Thymus (tissue), 11 donors: ENCODE results near the gene CLSTN2. TPM values are rescaled to one million over a fixed set of nuclear protein-coding genes. Genes with fewer than 3 reads are reported as not detected.

ENCODE experiments used
- DNase-seq, 9 donors: peaks; one replicate each; pipeline ENCODE4 v3.0.0-alpha.2; 2013; ENCODE audit warnings: low spot score in 9 of 9, low read depth in 6 of 9, missing footprints in 1 of 9
- H3K27ac ChIP-seq, 2 donors: one replicate each; pipeline ENCODE4 v1.5.1; 2013; ENCODE audit warnings: control low read depth in 1 of 2, low read depth in 1 of 2, low read length in 1 of 2, mild to moderate bottlenecking in 1 of 2, moderate library complexity in 1 of 2
- H3K27me3 ChIP-seq, 2 donors: one replicate each; pipeline ENCODE4 v1.5.1; 2013; ENCODE audit warnings: low read length in 1 of 2; ENCODE audit not compliant: control insufficient read depth in 2 of 2, insufficient read depth in 1 of 2
- H3K36me3 ChIP-seq, 2 donors: one replicate each; pipeline ENCODE4 v1.5.1; 2013; ENCODE audit warnings: low read length in 1 of 2, mild to moderate bottlenecking in 1 of 2, moderate library complexity in 1 of 2; ENCODE audit not compliant: control insufficient read depth in 2 of 2, insufficient read depth in 2 of 2
- H3K4me1 ChIP-seq, 2 donors: one replicate each; pipeline ENCODE4 v1.5.1; 2013; ENCODE audit warnings: low read length in 2 of 2; ENCODE audit not compliant: control insufficient read depth in 2 of 2, insufficient read depth in 2 of 2
- H3K4me3 ChIP-seq, 2 donors: one replicate each; pipeline ENCODE4 v1.5.1; 2013; ENCODE audit warnings: low read length in 2 of 2, control low read depth in 1 of 2, mild to moderate bottlenecking in 1 of 2
- H3K9me3 ChIP-seq, 2 donors: one replicate each; pipeline ENCODE4 v1.5.1; 2013; ENCODE audit warnings: low read length in 1 of 2, mild to moderate bottlenecking in 1 of 2; ENCODE audit not compliant: control insufficient read depth in 2 of 2, insufficient read depth in 1 of 2
- WGBS: extraction: QIAGEN DNeasy Blood & Tissue Kit; methylation state at CpG from one replicate; pipeline ENCODE4 v1.1.7; 2013; 5-methylcytosine and 5-hydroxymethylcytosine counted together
- polyA plus RNA-seq: library from polyadenylated mRNA; stranded (reverse); fragments of 200-250 nt; gene quantifications from one replicate; pipeline ENCODE4 v1.2.3, GENCODE V29; 2013
- total RNA-seq: library from RNA; stranded (reverse); fragments of 120-200 nt; gene quantifications from one replicate; pipeline ENCODE4 v1.2.4, GENCODE V29; 2013
- donor health status: healthy.

Gene CLSTN2
- total and polyA plus RNA-seq, 2 donors, result 0.25 to 0.61 TPM

DNA sequence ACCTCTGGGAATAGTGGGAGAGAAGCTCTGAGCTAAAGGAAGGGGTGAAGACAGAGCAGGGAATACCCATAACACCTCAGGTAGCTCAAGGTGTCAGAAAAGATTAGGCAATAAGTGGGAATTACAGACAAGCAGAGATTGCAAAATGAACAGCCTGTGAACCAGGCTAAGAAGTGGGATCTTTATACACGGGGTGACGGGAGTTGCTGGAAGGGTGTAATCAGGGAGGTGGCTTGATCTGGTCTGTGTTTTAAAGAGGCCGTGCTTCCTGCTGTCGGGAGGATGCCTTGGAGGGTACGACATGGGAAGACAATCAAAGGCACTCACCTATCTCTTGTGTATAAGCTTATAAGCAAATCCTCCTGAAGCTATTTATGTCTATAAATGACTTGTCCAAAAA, 216.3 kb downstream of the CLSTN2 start:
- 85% methylated on average over 5 of the region's 5 CpGs for WGBS
- Histone ChIP-seq H3K27me3 (no peaks in the 10 kb centered on the region), H3K9me3 (no peaks in the 10 kb centered on the region), H3K36me3 (no peaks in the 10 kb centered on the region), H3K4me3 (no peak overlapping the region), H3K27ac (no peak overlapping the region), H3K4me1 (no peaks in the 10 kb centered on the region)
- DNase-seq, result no peak

DNA sequence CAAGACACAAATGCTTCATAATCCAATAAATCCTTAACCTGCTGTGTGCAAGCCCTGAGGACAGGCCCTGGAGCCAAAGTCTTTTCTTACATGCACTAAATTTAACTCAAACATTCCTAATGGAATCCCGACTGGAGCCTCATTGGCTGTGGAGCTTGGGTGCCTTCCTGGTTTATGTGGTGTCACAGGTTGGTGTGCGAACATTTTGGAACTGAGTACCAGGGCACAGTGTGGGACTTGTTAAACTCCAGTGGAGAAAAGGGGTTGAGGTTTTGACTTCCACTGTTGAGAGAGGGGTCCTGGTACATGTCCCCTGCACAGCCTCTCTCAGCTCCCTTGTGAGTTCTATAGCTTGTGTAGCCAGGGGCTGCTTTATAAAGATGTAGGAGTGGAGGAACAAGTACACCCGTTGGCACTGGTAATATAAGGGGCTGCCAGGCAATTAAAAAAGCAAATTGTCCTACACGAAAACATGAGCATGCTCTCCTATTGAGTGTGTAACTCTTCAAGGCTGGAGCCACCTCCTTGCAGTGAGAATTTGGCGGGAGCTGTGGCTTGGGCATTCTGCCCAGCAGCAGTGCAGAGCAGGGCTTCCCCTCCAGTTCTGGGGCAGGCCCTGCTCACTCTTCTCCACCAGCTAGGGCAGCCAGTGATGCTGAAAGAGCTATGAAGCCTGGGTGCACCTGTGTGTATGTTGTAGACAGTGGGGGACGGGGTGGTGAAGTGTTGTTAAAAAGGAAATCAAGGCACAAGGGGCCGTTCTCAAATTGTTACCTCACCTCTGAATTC, 218.1 kb downstream of the CLSTN2 start:
- H3K4me3 ChIP-seq, result no peak overlapping the region
- no peaks in the 10 kb centered on the region for H3K36me3 ChIP-seq
- no peaks in the 10 kb centered on the region for H3K27me3 ChIP-seq
- no peaks in the 10 kb centered on the region for H3K4me1 ChIP-seq
- WGBS, result 82% methylated on average over 7 of the region's 7 CpGs
- H3K27ac ChIP-seq, result no peak overlapping the region
- DNase-seq, result no peak
- H3K9me3 ChIP-seq, result no peaks in the 10 kb centered on the region

DNA sequence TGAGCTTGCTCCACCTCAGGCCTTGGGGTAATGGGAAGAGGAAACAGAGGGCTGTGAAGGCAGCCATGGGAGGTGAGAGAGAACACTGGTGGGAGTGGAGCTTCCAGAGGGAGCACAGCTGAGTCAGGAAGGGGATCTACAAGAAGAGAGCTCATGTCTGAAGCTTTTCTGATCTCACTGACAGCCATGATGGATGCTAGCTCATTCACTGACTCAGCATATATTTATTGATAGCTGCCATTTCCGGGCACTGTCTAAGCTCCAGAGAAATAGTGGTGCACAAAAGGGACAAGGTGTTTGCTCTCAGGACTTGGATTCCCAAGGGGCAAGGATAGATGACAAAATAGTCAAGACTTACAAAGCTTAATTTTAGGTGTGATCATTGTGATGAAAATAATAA, 218.8 kb downstream of the CLSTN2 start:
- H3K27ac ChIP-seq, result no peak overlapping the region
- H3K27me3 ChIP-seq, result no peaks in the 10 kb centered on the region
- no peak overlapping the region for H3K4me3 ChIP-seq
- H3K4me1 ChIP-seq, result no peaks in the 10 kb centered on the region
- no peaks in the 10 kb centered on the region for H3K9me3 ChIP-seq
- H3K36me3 ChIP-seq, result no peaks in the 10 kb centered on the region
- no peak for DNase-seq
- WGBS, result 85% methylated on average over 1 of the region's 1 CpG

DNA sequence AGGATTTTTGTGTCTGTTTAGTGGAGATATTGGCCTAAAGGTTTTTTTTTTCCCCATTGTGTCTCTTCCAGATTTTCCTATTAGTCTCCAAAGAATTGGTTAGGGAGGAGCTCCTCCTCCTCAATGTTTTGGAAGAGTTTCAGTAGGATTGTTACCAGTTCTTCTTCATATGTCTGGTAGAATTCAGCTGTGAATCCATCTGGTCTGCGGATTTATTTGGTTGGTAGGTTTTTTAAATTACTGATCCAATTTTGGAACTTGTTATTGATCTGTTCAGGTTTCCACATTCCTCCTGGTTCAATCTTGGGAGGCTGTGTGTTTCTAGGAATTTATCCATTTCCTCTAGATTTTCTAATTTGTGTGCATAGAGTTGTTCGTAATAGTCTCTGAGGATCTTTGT, 222.2 kb downstream of the CLSTN2 start:
- 94% methylated on average over 2 of the region's 2 CpGs for WGBS
- Histone ChIP-seq H3K4me1 (no peaks in the 10 kb centered on the region), H3K9me3 (no peaks in the 10 kb centered on the region), H3K27me3 (no peaks in the 10 kb centered on the region), H3K36me3 (no peaks in the 10 kb centered on the region), H3K27ac (no peak overlapping the region), H3K4me3 (no peak overlapping the region)
- no peak for DNase-seq

DNA sequence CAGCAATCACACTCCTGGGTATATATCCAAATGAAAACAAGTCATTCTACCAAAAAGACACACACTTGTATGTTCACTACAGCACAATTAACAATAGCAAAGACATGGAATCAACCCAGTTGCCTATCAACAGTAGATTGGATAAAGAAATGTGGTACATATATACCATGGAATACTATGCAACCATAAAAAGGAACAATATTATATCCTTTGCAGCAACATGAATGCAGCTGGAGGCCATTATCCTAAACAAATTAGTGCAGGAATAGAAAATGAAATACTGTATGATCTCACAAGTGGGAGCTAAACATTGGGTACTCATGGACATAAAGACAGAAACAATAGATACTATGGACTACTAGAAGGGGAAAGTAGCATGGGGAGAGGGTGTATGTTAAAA, 224.7 kb downstream of the CLSTN2 start:
- DNase-seq, result no peak
- H3K4me3 ChIP-seq, result no peak overlapping the region
- H3K9me3 ChIP-seq, result no peaks in the 10 kb centered on the region
- no peaks in the 10 kb centered on the region for H3K36me3 ChIP-seq
- no peak overlapping the region for H3K27ac ChIP-seq
- no peaks in the 10 kb centered on the region for H3K27me3 ChIP-seq
- H3K4me1 ChIP-seq, result no peaks in the 10 kb centered on the region

DNA sequence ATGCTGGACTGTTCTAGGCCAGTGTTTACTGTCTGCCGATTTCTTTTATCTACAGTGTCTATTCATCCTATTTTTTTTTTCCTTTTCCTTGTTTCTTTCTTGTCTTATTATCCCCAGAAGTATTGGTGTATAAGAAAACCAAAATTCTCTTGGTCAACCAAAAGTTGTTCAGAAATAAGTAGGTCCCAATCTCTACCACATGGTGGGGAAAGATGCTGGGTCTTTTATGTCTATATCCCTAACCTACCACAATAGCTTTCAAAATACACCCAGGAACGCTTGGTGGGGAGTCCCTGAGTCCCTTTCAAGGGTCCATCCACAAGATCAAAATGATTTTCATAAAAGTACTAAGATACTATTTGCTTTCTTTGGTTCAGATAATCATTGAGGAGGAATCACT, 225.6 kb downstream of the CLSTN2 start:
- Histone ChIP-seq H3K27ac (no peak overlapping the region), H3K4me1 (no peaks in the 10 kb centered on the region), H3K36me3 (no peaks in the 10 kb centered on the region), H3K4me3 (no peak overlapping the region), H3K9me3 (no peaks in the 10 kb centered on the region), H3K27me3 (no peaks in the 10 kb centered on the region)
- WGBS, result 84% methylated on average over 2 of the region's 2 CpGs
- DNase-seq, result no peak

DNA sequence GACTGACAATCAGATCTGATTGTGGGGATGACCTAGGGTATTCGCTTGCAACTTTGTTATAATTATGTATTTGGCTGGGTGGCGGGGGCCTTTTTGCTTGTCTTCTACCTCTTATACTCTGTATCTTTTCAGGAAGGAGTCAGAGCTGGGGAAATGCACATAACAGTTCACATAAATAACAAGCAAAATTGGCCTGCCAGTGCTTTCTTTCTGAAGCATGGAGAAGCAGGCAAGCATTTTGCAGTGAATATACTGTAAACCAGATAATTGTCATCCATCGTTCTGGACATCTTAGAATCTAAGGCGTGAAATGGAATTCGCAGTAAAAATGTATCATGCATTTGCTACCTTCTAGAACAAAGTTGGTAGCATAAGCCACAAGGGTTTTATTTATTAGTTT, 227.6 kb downstream of the CLSTN2 start:
- no peak overlapping the region for H3K27ac ChIP-seq
- WGBS, result 90% methylated on average over 5 of the region's 5 CpGs
- H3K4me1 ChIP-seq, result no peaks in the 10 kb centered on the region
- H3K27me3 ChIP-seq, result no peaks in the 10 kb centered on the region
- no peaks in the 10 kb centered on the region for H3K36me3 ChIP-seq
- H3K9me3 ChIP-seq, result no peaks in the 10 kb centered on the region
- no peak overlapping the region for H3K4me3 ChIP-seq
- no peak for DNase-seq

DNA sequence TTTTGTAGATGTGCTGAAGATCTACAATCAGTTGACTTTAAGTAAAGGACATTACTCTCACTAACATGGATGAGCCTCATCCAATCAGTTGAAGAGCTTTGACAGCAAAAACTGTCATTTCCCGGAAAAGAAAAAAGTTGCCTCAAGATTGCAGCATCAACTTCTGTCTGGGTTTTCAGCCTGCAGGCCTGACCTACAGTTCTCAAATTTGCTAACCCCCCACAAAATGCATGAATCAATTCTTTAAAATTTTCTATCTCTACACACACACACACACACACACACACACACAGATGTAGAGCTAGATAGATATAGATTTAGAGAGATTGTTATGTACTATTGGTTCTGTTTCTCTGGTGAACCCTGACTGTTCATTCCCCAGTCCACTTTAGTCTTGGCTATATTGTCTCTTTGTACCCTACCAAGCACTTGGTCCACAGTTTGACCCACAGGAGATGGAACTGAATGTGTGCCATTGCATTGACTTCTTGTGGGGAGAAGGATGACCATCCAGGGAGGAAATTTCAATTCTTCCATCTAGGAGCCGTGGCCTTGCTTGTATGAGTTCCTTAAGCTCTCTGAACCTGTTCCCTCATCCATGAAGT, 228.3 kb downstream of the CLSTN2 start:
- Histone ChIP-seq H3K9me3 (no peaks in the 10 kb centered on the region), H3K36me3 (no peaks in the 10 kb centered on the region)

DNA sequence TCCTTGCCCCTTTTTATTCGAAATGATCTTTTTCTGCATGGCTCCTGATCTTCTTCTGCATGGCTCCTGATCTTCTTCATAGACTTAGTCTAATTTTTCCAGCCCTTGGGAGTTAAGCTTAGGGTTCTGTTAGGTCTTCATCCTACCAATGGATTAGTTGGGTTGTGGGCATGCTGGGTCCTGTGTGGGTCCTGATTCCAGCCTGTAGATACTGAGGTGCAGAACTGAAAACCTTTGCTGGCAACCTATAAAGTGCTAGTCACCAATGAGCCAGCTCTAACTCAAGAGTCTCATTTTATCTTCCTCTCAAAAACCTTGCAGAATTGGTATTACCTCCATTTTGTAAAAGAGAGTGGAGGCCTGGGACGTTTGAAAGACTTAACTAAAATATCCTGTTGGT, 229.2 kb downstream of the CLSTN2 start:
- H3K4me3 ChIP-seq, result no peak overlapping the region
- H3K9me3 ChIP-seq, result no peaks in the 10 kb centered on the region
- H3K27ac ChIP-seq, result no peak overlapping the region
- WGBS, result 84% methylated on average over 2 of the region's 2 CpGs
- H3K4me1 ChIP-seq, result no peaks in the 10 kb centered on the region
- H3K36me3 ChIP-seq, result no peaks in the 10 kb centered on the region
- H3K27me3 ChIP-seq, result no peaks in the 10 kb centered on the region
- no peak for DNase-seq

More for the DNA sequence above, 228.3 kb downstream of the CLSTN2 start:
- H3K27ac ChIP-seq, result no peak overlapping the region
- H3K4me1 ChIP-seq, result no peaks in the 10 kb centered on the region
- 88% methylated on average over 2 of the region's 2 CpGs for WGBS
- no peak for DNase-seq
- H3K27me3 ChIP-seq, result no peaks in the 10 kb centered on the region
- H3K4me3 ChIP-seq, result no peak overlapping the region
